ENCODE data around the gene OR4A16.

OR4A16 gene, protein sequence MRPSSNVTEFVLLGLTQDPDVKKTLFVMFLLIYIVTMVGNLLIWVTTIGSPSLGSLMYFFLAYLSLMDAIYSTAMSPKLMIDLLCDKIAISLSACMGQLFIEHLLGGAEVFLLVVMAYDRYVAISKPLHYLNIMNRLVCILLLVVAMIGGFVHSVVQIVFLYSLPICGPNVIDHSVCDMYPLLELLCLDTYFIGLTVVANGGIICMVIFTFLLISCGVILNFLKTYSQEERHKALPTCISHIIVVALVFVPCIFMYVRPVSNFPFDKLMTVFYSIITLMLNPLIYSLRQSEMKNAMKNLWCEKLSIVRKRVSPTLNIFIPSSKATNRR

GRCh38 chr11:55342901-55343300, at the start of gene OR4A16:
Gene OR4A16 (plus strand): TSS chr11:55343201. CDS start chr11:55343201, 0 bp downstream.
- DNase-seq (ENCODE audit: low read depth in 2 of 2): no peak

GRCh38 chr11:55324500-55324899, 18.5 kb upstream of the OR4A16 start:
- DNase-seq (ENCODE audit: low read depth in 2 of 2): no peak

DNA sequence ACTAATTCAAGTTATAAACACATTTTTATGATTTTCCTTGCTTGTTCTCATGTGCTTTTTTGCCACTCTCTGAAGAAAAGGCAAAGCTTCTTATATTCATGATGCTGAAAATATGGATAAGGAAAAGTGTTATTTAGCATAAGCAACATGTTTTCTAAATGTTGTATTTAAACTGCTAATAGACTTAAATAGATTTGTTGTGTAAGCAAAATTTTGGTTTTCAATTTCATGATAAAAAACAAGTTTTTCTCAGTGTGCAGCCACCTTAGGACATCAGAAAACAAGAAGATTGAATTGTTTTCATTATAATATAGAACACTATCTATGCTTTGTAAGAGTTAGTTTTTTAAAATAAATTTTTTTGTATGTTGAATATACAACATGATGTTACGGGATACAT, 2.3 kb downstream of the OR4A16 start:
- no peak for DNase-seq (ENCODE audit: low read depth in 2 of 2)

DNA sequence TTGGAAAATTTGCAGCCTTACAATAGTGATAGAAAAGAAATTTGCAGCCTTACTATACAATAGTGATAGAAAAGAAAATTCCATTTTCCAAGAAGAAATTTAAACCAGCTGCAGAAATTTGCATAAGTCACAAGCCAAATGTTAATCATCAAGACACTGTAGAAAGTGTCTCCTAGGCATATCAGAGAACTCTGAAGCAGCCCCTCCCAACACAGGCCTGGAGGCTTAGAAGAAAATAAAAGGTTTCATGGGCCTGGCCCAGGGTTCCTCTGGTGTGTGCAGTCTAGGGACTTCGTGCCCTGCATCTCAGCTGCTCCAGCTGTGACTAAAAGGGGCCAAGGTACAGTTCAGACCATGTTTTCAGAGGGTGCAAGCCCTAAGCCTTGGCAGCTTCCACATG, 6.0 kb downstream of the OR4A16 start:
- DNase-seq (ENCODE audit: low read depth in 2 of 2): no peak

DNA sequence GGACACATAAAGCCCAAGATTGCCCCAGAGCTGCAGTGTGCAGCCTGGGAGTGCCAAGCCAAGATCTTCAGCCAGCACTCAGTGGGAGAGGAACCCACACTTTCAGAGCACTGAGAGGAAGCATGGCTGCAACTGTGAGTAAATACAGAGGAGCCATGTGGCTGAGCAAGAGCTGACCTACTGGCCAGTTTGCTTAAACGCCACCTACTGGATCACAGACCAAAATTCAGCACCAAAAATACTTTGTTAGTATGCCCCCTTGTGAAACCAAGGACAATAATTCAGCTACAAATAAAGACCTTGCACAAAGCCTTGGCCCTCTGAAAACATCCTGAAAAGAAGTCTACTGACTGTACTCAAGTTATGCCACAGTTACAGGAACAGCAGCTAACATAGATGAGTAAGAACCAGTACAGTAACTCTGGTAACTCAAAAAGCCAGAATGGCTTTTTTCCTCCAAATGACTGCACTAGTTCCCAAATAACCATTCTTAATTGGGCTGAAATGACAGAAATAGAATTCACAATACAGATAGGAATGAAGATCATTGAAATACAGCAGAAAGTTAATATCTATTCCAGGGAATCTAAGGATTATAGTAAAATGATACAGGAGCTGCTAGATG, 14.7 kb downstream of the OR4A16 start:
- DNase-seq (ENCODE audit: low read depth in 2 of 2): no peak

- no peak for DNase-seq (ENCODE audit: low read depth in 2 of 2)
These were observed 24.7 kb downstream of the OR4A16 start, which contains the start of gene OR4A15 for GRCh38 chr11:55367674-55368073. Gene OR4A15 (plus strand): TSS chr11:55367974. CDS start chr11:55367974, 0 bp downstream.

Data from stimulated activated CD8-positive, alpha-beta memory T cell treated with anti-CD3 and anti-CD28 coated beads, Interleukin-7, amount 100 ng/mL, for 1 hour (primary cell).